HFF-Myc (cell line): ENCODE data around the gene PRR12.
"Not testable (repeated sequence)": the region's sequence is repeated elsewhere in the genome, so short reads cannot be mapped to it uniquely, and the experiment has no call there.

Experiments
- DNase-seq: peaks from one replicate; pipeline ENCODE4 v3.0.0-alpha.2; 2011; ENCODE audit warnings: low read depth; ENCODE audit errors: extremely low read depth
- H3K4me3 ChIP-seq: replicated peaks from 2 replicates; pipeline ENCODE4 v1.5.1; 2011; ENCODE audit warnings: low read depth, mild to moderate bottlenecking, control low read depth, low read length
- TF ChIP-seq, protein P1 (sequence below): IDR thresholded peaks from 2 replicates; pipeline ENCODE4 v1.5.1; 2012; ENCODE audit warnings: mild to moderate bottlenecking, low read depth, low read length, control low read depth; ENCODE audit errors: missing control alignments

PRR12 gene

GRCh38 chr19:49615861-49616260, 24.9 kb downstream of the PRR12 start:
- TF ChIP-seq, protein P1, sequence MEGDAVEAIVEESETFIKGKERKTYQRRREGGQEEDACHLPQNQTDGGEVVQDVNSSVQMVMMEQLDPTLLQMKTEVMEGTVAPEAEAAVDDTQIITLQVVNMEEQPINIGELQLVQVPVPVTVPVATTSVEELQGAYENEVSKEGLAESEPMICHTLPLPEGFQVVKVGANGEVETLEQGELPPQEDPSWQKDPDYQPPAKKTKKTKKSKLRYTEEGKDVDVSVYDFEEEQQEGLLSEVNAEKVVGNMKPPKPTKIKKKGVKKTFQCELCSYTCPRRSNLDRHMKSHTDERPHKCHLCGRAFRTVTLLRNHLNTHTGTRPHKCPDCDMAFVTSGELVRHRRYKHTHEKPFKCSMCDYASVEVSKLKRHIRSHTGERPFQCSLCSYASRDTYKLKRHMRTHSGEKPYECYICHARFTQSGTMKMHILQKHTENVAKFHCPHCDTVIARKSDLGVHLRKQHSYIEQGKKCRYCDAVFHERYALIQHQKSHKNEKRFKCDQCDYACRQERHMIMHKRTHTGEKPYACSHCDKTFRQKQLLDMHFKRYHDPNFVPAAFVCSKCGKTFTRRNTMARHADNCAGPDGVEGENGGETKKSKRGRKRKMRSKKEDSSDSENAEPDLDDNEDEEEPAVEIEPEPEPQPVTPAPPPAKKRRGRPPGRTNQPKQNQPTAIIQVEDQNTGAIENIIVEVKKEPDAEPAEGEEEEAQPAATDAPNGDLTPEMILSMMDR, result no peak
- H3K4me3 ChIP-seq, result no peak overlapping the region
- no peak for DNase-seq

GRCh38 chr19:49616532-49616931, 25.6 kb downstream of the PRR12 start:
- TF ChIP-seq, protein P1, result no peak
- no peak for DNase-seq
- H3K4me3 ChIP-seq, result no peak overlapping the region

GRCh38 chr19:49616945-49617344, 26.0 kb downstream of the PRR12 start:
- DNase-seq, result no peak
- no peak overlapping the region for H3K4me3 ChIP-seq
- TF ChIP-seq, protein P1, result no peak

DNA sequence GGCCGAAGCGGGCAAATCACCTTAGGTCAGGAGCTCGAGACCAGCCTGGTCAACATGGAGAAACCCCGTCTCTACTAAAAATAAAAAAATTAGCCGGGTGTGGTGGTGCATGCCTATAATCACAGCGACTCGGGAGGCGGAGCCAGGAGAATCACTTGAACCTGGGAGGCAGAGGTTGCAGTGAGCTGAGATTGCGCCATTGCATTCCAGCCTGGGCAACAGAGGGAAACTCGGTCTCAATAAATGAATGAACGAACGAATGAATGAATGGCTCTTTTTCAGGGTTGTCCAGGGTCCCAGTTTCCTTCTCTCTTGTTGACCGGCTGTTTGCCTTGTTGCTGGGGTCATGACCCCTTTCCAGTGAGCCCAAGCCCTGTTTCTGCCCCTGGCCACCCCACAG, 26.9 kb downstream of the PRR12 start:
- not testable (repeated sequence) for H3K4me3 ChIP-seq, DNase-seq

- DNase-seq, result no peak
- TF ChIP-seq, protein P1, result no peak
- H3K4me3 ChIP-seq, result no peak overlapping the region
These were observed 34.3 kb downstream of the PRR12 start for GRCh38 chr19:49624967-49625910.

- DNase-seq, result no peak
- no peak overlapping the region for H3K4me3 ChIP-seq
- TF ChIP-seq, protein P1, result no peak
These were observed 35.2 kb downstream of the PRR12 start for GRCh38 chr19:49626226-49626625.

DNA sequence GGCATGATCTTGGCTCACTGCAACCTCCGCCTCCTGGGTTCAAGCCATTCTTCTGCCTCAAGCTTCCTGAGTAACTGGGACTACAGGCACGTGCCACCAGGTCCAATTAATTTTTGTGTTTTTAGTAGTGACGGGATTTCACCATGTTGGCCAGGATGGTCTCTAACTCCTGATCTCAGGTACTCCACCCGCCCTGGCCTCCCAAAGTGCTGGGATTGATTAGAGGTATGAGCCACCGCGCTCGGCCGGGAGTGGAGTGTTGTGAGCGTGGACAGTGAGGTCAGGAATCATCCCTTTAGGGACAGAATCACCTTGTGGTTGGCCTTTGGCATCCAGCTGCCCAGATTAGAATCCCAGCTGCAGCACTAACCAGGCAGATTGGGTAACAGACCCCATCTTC, 38.7 kb downstream of the PRR12 start:
- H3K4me3 ChIP-seq, result no peak overlapping the region
- TF ChIP-seq, protein P1, result no peak
- DNase-seq, result no peak
